ENCODE results near the gene BCAS3.

- TF ChIP-seq CTCF (IDR thresholded peaks at IDR 0.05; ENCODE audit: low read depth, low read length, missing input control): no peak
- TF ChIP-seq EGR1 (IDR thresholded peaks at IDR 0.05; ENCODE audit: low read depth in 2 of 2): no peak
- no peak for TF ChIP-seq ZBTB33 (IDR thresholded peaks at IDR 0.05)
- TF ChIP-seq GABPA (IDR thresholded peaks at IDR 0.05 in 1 of 2, conservative IDR thresholded peaks at IDR 0.05 in 1 of 2): no peak
- no peak for TF ChIP-seq TAF1 (conservative IDR thresholded peaks at IDR 0.05)
- no peak for TF ChIP-seq RAD21 (IDR thresholded peaks at IDR 0.05)
- no peak for TF ChIP-seq MAX (IDR thresholded peaks at IDR 0.05)
- TF ChIP-seq HNF4G (IDR thresholded peaks at IDR 0.05): no peak
- no peak for TF ChIP-seq SP1 (IDR thresholded peaks at IDR 0.05)
- no peak for TF ChIP-seq NR2F2 (IDR thresholded peaks at IDR 0.05)
- no peak for TF ChIP-seq RXRA (IDR thresholded peaks at IDR 0.05)
- TF ChIP-seq YY1 (IDR thresholded peaks at IDR 0.05): no peak
These were observed 395.0 kb downstream of the BCAS3 start for GRCh38 chr17:61072648-61073047.
